Measurements from ENCODE around the gene MARVELD3.
"Not testable (repeated sequence)": the region's sequence is repeated elsewhere in the genome, so short reads cannot be mapped to it uniquely, and the experiment has no call there.

DNA sequence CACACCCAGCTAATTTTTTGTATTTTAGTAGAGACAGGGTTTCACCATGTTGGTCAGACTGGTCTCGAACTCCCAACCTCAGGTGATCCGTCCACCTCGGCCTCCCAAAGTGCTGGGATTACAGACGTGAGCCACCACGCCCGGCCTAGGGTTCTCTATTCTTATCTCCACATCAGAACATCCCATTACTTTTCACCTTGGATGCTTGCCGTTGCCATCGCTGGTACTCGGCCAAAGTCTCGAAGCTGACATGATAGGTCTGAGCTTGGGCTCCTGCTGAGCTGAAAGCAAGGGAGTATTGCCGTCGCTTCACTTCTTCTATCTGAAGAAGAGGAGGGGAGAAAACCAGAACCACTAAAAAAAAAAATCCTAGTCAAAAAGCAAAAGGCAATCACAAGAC is 58.3 kb downstream of the MARVELD3 start:
- TF ChIP-seq EZH2phosphoT487 (IDR thresholded peaks at IDR 0.05; ENCODE audit: borderline replicate concordance, low read length) = not testable (repeated sequence)
- TF ChIP-seq, protein P1, sequence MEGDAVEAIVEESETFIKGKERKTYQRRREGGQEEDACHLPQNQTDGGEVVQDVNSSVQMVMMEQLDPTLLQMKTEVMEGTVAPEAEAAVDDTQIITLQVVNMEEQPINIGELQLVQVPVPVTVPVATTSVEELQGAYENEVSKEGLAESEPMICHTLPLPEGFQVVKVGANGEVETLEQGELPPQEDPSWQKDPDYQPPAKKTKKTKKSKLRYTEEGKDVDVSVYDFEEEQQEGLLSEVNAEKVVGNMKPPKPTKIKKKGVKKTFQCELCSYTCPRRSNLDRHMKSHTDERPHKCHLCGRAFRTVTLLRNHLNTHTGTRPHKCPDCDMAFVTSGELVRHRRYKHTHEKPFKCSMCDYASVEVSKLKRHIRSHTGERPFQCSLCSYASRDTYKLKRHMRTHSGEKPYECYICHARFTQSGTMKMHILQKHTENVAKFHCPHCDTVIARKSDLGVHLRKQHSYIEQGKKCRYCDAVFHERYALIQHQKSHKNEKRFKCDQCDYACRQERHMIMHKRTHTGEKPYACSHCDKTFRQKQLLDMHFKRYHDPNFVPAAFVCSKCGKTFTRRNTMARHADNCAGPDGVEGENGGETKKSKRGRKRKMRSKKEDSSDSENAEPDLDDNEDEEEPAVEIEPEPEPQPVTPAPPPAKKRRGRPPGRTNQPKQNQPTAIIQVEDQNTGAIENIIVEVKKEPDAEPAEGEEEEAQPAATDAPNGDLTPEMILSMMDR (IDR thresholded peaks at IDR 0.05; ENCODE audit: low read depth, low read length, poor library complexity, severe bottlenecking) = not testable (repeated sequence)

Data from DOHH2 (cell line).